HG03520 (cell line): ENCODE data around the gene CARD9.

Experiments
- ATAC-seq: cut with Tn5 transposase; IDR thresholded peaks from one replicate; pipeline ENCODE4 v1.9.1; 2021; ENCODE audit warnings: mild to moderate bottlenecking, moderate library complexity; ENCODE audit not compliant: unreplicated experiment

The CARD9 gene

GRCh38 chr9:136351252-136351800 lies 22.1 kb downstream of the CARD9 start:
- no peak for ATAC-seq

GRCh38 chr9:136349546-136349945 lies 23.9 kb downstream of the CARD9 start:
- no peak for ATAC-seq

- no peak for ATAC-seq
Measured at GRCh38 chr9:136348691-136349090, 24.8 kb downstream of the CARD9 start.

GRCh38 chr9:136347472-136348256 lies 25.8 kb downstream of the CARD9 start:
- ATAC-seq: no peak

- no peak for ATAC-seq
Measured at GRCh38 chr9:136346927-136347465, 26.5 kb downstream of the CARD9 start.

GRCh38 chr9:136346157-136346481 lies 27.4 kb downstream of the CARD9 start:
- ATAC-seq: no peak

GRCh38 chr9:136345281-136346156 lies 27.9 kb downstream of the CARD9 start:
- no peak for ATAC-seq

GRCh38 chr9:136344544-136345280 lies 28.8 kb downstream of the CARD9 start:
- ATAC-seq: no peak

- ATAC-seq: no peak
Measured at GRCh38 chr9:136343884-136344269, 29.6 kb downstream of the CARD9 start.

GRCh38 chr9:136343121-136343883 lies 30.2 kb downstream of the CARD9 start:
- ATAC-seq: no peak

- ATAC-seq: no peak
Measured at GRCh38 chr9:136342181-136343120, 31.0 kb downstream of the CARD9 start.

- no peak for ATAC-seq
Measured at GRCh38 chr9:136341769-136342168, 31.7 kb downstream of the CARD9 start.

GRCh38 chr9:136341042-136341655 lies 32.3 kb downstream of the CARD9 start:
- no peak for ATAC-seq

- ATAC-seq: no peak
Measured at GRCh38 chr9:136340356-136341041, 33.0 kb downstream of the CARD9 start.

GRCh38 chr9:136339958-136340310 lies 33.5 kb downstream of the CARD9 start:
- ATAC-seq: no peak

- ATAC-seq: no peak
Measured at GRCh38 chr9:136339173-136339957, 34.1 kb downstream of the CARD9 start.

GRCh38 chr9:136338511-136338910 lies 35.0 kb downstream of the CARD9 start:
- no peak for ATAC-seq
